Stimulated activated CD4-positive, alpha-beta T cell treated with anti-CD3 and anti-CD28 coated beads, Interleukin-2, amount 100 ng/mL, for 24 hours (primary cell): ENCODE measurements around the gene ASPM.
"Not testable (repeated sequence)": the region's sequence is repeated elsewhere in the genome, so short reads cannot be mapped to it uniquely, and the experiment has no call there.

Source experiments
- DNase-seq, 2 donors: peaks; one replicate each; pipeline ENCODE4 v3.0.0-alpha.2; 2020

The ASPM gene

GRCh38 chr1:197067457-197067818 is 79.0 kb downstream of the ASPM start:
- DNase-seq: no peak

- no peak for DNase-seq
These were observed 79.6 kb downstream of the ASPM start, which contains the start of gene F13B for GRCh38 chr1:197066719-197067456. F13B (minus strand) TSS chr1:197067260; CDS start chr1:197067223, 37 bp downstream.

- no peak for DNase-seq
These were observed 80.2 kb downstream of the ASPM start for GRCh38 chr1:197066277-197066676.

GRCh38 chr1:197065559-197065958 is 80.9 kb downstream of the ASPM start:
- no peak for DNase-seq

DNA sequence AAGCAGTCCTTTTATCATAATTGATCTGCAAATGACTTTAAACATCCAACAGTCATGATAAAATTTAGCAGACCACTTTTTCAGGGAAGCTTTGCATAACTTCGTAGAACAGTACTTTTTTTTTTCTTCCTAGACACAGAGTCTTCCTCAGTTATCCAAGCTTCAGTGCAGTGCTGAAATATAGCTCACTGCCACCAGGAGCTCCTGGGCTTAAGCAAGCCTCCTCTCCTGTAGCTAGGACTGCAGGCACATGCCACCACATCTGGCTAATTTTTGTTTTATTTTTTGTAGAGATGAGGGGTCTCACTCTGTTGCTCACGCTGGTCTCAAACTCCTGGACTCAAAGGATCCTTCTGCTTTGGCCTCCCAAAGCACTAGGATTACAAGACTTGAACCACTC is 83.3 kb downstream of the ASPM start:
- no peak for DNase-seq

DNA sequence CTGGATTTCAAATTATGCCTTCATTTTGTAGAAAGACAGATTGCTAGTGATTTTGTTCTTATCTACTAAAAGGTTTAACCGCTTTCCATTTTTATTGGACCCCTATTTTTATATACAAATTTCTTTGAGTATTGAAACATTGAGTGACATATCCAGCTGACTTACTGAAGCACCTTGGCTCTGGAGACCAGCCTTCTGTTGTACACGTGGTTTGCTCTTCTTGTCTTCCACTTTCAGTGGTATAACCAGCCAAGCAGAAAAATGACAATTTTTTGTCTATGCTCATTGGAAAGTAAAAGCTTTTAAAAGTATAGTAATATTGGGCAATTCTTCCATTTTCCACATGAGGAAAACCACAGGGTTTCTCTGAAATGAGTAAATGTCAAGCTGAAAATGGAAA is 83.8 kb downstream of the ASPM start:
- no peak for DNase-seq

DNA sequence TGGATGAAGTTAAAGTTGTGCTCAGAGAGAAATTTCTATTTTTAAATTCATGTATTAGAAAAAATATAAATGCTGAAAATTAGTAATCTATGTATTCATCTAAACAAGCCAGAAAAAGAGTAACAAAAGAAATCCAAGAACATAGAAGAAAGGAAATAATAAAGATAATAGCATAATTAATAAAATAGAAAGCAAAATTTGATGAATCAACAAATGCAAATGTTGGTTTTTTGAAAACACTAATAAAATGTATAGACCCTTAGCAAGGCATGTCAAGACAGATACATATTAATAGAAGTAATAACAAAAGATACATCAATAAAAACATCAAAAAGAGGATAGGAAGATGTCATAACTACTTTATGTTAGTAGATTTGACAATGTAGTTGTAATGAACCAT is 97.4 kb downstream of the ASPM start:
- DNase-seq: no peak

DNA sequence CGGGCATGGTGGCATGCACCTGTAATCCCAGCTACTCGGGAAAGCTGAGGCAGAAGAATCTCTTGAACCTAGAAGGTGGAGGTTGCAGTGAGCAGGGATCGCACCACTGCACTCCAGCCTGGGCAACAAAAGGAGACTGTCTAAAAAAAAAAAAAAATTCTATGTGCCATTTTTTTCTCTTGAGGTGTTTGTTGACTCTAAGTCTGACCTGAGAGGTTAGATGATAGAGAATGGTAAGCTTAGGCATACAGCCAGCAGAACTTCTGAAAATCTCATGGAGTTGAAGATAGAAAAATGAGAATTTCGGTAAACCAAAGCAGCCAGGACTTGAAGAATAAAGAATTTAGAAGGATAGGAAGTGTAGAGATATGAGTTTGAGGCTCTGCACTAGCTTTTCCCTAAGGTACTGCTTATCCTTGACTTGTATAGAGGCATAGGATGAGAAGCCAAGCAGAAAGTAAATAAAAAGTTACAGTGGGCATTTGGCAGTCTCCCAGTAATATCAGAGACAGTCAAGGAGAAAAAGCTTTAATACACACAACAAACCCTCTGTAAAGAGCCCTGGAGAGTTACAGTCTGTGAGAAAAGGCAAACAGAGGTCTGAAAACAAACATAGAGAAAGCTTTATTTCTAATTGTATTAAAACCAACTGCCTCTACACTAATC is 103.7 kb downstream of the ASPM start:
- DNase-seq: no peak

GRCh38 chr1:197041486-197042353 is 104.7 kb downstream of the ASPM start:
- DNase-seq: no peak

DNA sequence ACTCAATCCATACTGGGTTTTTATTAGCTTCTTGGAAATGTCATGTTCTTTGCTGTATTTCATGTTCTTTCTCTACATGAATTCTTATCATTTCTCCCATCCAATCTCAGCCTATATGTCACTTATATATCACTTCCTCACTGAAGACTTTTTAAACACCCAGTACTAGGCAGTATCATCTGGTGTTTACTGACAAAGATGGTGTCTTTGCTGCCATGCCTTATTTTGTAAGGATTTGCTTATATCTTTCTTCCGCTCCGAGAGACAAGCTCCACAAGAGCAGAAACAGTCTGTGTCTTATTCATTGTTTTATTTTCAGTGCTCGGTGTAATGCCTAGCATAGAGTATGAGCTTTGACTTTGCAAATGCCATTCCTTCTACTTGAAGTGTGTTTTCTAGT is 109.6 kb downstream of the ASPM start:
- no peak for DNase-seq

DNA sequence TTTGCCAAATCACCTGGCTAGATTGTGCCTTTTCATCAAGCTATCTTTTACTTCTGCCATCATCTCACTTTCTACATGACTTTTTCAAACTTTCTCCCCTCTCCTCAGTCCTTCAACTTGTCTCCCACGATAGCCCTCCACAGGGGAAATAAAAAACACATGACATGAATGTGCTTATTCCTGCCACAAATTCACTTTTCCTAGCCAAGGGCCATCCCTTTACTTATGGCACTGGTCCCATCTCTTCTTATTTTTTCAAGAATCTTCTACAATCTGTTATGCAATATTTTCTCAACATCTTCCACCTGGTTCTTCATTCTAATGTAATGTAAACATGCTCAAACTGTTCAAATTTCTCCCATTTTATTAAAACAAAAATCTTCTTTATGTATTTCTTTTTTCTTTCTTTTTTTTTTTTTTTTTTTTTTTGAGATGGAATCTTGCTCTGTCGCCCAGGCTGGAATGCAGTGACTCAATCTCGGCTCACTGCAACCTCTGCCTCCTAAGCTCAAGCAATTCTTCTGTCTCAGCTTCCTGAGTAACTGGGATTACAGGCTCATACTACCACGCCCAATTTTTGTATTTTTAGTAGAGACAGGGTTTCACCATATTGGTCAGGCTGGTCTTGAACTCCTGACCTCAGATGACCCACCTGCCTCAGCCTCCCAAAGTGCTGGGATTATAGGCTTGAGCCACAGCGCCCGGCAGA is 111.7 kb downstream of the ASPM start:
- DNase-seq: not testable (repeated sequence)
